ENCODE measurements around the gene PAGE5.

DNA sequence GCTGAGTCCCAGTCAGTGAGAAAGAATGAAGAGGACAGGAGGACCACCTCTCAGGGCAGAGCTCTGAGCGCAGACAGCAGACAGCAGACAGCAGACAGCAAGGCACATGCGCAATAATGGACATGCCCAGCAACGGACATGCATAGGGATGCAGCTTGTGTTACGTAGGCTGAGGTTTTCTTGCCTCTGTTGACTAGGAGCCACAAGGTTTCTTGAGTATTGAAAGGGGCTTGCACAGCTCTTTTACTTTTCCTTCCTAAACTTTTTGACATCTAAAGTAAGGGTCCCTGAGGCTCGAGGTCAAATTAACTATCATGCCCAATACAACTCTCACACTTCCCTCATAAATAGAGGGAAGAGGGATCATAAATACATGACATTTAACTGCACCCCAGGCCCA lies 44.7 kb downstream of the PAGE5 start, which contains the start of gene PAGE3:
- TF ChIP-seq, protein P1, sequence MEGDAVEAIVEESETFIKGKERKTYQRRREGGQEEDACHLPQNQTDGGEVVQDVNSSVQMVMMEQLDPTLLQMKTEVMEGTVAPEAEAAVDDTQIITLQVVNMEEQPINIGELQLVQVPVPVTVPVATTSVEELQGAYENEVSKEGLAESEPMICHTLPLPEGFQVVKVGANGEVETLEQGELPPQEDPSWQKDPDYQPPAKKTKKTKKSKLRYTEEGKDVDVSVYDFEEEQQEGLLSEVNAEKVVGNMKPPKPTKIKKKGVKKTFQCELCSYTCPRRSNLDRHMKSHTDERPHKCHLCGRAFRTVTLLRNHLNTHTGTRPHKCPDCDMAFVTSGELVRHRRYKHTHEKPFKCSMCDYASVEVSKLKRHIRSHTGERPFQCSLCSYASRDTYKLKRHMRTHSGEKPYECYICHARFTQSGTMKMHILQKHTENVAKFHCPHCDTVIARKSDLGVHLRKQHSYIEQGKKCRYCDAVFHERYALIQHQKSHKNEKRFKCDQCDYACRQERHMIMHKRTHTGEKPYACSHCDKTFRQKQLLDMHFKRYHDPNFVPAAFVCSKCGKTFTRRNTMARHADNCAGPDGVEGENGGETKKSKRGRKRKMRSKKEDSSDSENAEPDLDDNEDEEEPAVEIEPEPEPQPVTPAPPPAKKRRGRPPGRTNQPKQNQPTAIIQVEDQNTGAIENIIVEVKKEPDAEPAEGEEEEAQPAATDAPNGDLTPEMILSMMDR (conservative IDR thresholded peaks at IDR 0.05; ENCODE audit: low read length) = no peak
- no peak for TF ChIP-seq EZH2phosphoT487 (IDR thresholded peaks at IDR 0.05; ENCODE audit: borderline replicate concordance, low read depth, low read length)
